ENCODE results near the gene ADCK1.

DNA sequence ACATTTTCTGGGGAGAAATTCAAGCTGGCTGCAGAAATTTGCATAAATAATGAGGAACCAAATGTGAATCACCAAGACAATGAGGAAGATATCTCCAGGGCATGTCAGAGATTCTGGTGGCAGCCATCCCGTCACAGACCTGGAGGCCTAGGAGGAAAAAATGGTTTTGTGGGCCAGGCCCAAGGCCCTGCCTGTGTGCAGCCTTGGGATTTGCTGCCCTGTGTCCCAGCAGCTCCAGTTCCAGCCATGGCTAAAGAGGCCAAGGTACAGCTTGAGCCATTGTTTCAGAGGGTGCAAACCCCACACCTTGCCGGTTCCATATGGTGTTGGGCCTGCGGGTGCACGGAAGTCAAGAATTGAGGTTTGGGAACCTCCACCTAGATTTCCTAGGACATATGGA, 147.5 kb downstream of the ADCK1 start:
- TF ChIP-seq, protein P1, sequence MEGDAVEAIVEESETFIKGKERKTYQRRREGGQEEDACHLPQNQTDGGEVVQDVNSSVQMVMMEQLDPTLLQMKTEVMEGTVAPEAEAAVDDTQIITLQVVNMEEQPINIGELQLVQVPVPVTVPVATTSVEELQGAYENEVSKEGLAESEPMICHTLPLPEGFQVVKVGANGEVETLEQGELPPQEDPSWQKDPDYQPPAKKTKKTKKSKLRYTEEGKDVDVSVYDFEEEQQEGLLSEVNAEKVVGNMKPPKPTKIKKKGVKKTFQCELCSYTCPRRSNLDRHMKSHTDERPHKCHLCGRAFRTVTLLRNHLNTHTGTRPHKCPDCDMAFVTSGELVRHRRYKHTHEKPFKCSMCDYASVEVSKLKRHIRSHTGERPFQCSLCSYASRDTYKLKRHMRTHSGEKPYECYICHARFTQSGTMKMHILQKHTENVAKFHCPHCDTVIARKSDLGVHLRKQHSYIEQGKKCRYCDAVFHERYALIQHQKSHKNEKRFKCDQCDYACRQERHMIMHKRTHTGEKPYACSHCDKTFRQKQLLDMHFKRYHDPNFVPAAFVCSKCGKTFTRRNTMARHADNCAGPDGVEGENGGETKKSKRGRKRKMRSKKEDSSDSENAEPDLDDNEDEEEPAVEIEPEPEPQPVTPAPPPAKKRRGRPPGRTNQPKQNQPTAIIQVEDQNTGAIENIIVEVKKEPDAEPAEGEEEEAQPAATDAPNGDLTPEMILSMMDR (IDR thresholded peaks at IDR 0.05), result no peak
- TF ChIP-seq EZH2 (IDR thresholded peaks at IDR 0.05; ENCODE audit: borderline replicate concordance, insufficient read depth, low read depth, low read length, poor library complexity, severe bottlenecking), result no peak

Data from B cell (primary cell).